ENCODE data around the gene CNNM3.
"Not testable (repeated sequence)": the region's sequence is repeated elsewhere in the genome, so short reads cannot be mapped to it uniquely, and the experiment has no call there.

CNNM3 gene

DNA sequence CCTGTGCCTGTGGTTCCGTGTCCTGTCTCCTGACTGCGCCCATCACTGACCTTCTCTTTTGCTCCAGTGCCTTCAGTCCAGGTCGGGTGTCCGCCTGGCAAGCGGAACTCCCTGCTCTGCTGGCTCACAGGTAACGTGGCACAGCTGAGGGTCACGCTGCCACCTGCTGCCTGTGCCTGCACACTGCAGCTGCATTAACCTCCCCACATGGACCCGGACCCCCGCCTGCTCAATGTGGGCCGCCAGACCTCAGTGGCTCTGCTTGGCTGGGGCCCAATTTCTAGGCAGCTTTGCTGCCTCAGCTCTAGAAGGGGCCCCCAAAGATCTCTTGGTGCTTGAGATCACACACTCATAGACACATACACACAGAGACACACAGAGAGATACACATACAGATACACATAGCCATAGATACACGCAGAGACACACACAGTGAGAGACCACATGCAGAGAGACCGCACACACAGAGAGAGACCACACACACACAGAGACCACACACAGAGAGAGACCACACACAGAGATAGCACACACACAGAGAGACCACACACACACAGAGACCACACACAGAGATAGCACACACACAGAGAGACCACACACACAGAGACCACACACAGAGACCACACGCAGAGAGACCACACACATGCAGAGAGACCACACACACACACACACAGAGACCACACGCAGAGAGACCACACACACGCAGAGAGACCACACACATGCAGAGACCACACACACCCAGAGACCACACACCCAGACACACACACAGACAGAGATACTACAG is 14.9 kb upstream of the CNNM3 start:
- H3K4me3 ChIP-seq (ENCODE audit: low read length) = no peak overlapping the region
- H3K36me3 ChIP-seq (ENCODE audit: insufficient read depth, low read length) = no peaks in the 10 kb centered on the region
- no peaks in the 10 kb centered on the region for H3K27me3 ChIP-seq (ENCODE audit: control insufficient read depth, insufficient read depth, low read length)
- no peaks in the 10 kb centered on the region for H3K9me3 ChIP-seq (replicated peaks; ENCODE audit: low read length)
- H3K4me2 ChIP-seq (ENCODE audit: low read length) = no peak overlapping the region
- H3K4me1 ChIP-seq (ENCODE audit: control insufficient read depth, insufficient read depth, low read length) = peaks cover 8% of the 10 kb centered on the region
- H3K9ac ChIP-seq (ENCODE audit: low read depth, low read length) = no peak overlapping the region

DNA sequence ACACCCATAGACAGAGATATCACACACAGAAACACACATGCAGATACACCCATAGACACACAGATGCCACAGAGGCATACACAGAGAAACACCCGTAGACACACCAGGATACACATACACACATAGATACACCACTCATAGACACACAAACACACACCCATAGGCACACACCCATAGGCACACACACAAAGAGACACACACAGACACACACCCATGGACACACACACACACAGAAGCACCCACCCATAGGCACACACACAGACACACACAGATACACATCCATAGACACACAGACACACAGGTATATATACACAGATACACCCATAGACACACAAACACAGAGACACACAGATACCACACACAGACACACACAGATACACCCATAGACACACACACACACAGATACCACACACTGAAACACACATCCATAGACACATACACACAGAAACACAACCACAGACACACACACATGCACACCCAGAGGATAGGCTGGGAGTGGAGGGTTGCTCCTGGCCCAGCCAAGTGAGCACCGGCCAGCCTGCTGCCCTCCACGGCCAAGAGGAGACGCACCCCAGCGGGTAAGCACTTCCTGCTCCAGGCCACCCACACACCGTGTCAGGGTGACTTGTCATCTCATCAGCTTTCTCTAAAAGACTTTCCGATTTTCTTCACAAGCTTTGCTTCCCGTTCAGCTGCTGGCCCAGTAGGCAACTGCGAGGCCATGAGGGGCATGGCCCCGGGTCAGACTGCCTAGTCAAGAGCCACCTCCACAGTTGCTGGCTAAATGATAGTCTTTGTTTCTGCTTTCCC is 14.1 kb upstream of the CNNM3 start:
- H3K9ac ChIP-seq (ENCODE audit: low read depth, low read length) = no peak overlapping the region
- H3K4me2 ChIP-seq (ENCODE audit: low read length) = no peak overlapping the region
- H3K4me3 ChIP-seq (ENCODE audit: low read length) = no peak overlapping the region
- H3K36me3 ChIP-seq (ENCODE audit: insufficient read depth, low read length) = no peaks in the 10 kb centered on the region
- H3K27me3 ChIP-seq (ENCODE audit: control insufficient read depth, insufficient read depth, low read length) = no peaks in the 10 kb centered on the region
- H3K4me1 ChIP-seq (ENCODE audit: control insufficient read depth, insufficient read depth, low read length) = peaks cover 8% of the 10 kb centered on the region
- no peaks in the 10 kb centered on the region for H3K9me3 ChIP-seq (replicated peaks; ENCODE audit: low read length)

DNA sequence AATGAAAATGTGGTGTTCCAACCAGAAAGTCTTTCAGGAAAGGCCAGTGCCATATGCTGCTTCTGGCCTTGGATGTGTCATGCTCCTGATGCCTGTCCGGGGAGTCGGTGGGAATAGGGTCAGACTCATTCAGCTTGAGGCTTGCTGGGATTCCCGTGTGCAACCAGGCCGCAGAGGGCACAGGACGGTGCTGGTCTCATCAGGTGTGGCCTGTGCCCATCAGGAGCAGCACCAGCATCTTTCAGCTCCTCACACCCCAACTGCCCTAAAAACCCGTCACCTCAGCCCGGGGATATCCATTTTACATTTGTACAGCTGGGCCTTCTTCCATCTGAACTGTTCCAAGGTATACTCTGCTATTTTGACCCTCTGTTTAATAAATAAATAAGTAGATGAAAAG is 13.3 kb upstream of the CNNM3 start:
- Histone ChIP-seq H3K4me3 (ENCODE audit: low read length) (no peak overlapping the region), H3K9me3 (replicated peaks; ENCODE audit: low read length) (no peaks in the 10 kb centered on the region), H3K36me3 (ENCODE audit: insufficient read depth, low read length) (no peaks in the 10 kb centered on the region), H3K27me3 (ENCODE audit: control insufficient read depth, insufficient read depth, low read length) (no peaks in the 10 kb centered on the region), H3K4me2 (ENCODE audit: low read length) (no peak overlapping the region), H3K9ac (ENCODE audit: low read depth, low read length) (no peak overlapping the region), H3K4me1 (ENCODE audit: control insufficient read depth, insufficient read depth, low read length) (peaks cover 8% of the 10 kb centered on the region)

GRCh38 chr2:96804986-96805385 is 11.1 kb upstream of the CNNM3 start:
- no peaks in the 10 kb centered on the region for H3K9me3 ChIP-seq (replicated peaks; ENCODE audit: low read length)
- H3K4me1 ChIP-seq (ENCODE audit: control insufficient read depth, insufficient read depth, low read length) = peaks cover 8% of the 10 kb centered on the region
- H3K27me3 ChIP-seq (ENCODE audit: control insufficient read depth, insufficient read depth, low read length) = no peaks in the 10 kb centered on the region
- H3K36me3 ChIP-seq (ENCODE audit: insufficient read depth, low read length) = no peaks in the 10 kb centered on the region
- no peak overlapping the region for H3K4me2 ChIP-seq (ENCODE audit: low read length)
- H3K9ac ChIP-seq (ENCODE audit: low read depth, low read length) = no peak overlapping the region
- H3K4me3 ChIP-seq (ENCODE audit: low read length) = no peak overlapping the region

DNA sequence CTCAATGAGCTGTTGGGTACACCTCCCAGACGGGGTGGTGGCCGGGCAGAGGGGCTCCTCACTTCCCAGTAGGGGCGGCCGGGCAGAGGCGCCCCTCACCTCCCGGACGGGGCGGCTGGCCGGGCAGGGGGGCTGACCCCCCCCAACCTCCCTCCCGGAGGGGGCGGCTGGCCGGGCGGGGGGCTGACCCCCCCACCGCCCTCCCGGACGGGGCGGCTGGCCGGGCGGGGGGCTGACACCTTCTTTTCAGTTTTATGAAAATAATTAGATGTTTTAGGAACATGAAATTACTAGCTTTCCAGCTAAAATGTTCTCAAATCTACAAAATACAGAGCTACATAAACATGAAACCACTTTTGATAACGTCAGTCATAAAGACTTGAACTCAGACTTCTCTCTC is 10.1 kb upstream of the CNNM3 start:
- not testable (repeated sequence) for H3K36me3 ChIP-seq (ENCODE audit: insufficient read depth, low read length); H3K4me1 ChIP-seq (ENCODE audit: control insufficient read depth, insufficient read depth, low read length); H3K9ac ChIP-seq (ENCODE audit: low read depth, low read length); H3K27me3 ChIP-seq (ENCODE audit: control insufficient read depth, insufficient read depth, low read length); H3K4me2 ChIP-seq (ENCODE audit: low read length); H3K4me3 ChIP-seq (ENCODE audit: low read length); H3K9me3 ChIP-seq (replicated peaks; ENCODE audit: low read length)

DNA sequence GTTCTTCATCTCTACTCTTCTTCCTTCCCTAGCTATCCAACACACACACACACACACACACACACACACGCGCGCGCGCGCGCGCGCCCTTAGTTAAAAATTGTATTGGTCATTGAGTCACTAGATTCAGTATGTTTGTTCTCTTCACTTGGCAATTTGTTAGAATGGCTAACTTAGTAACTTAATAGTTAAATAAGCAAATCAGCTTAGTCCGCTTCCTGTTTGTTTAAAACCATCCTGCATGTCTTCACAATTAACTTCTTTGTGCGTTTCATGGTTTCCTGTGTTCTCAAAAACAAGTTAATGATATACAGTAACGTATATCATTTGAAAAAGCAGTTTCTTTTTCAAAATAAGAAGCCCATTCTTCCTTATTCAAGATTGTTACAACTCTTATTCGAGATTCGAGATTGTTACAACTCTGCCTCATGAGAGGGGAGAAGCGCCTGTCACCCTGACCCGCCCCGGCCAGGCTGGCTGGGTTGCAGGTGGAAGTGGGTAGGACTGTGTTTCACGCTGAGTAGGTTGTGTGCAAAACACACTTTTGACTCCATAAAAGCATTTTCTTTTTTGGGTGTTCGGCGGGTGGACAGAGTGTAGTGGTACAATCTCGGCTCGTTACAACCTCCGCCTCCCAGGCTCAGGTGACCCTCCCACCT is 9.5 kb upstream of the CNNM3 start:
- Histone ChIP-seq H3K9me3 (replicated peaks; ENCODE audit: low read length) (no peaks in the 10 kb centered on the region), H3K27me3 (ENCODE audit: control insufficient read depth, insufficient read depth, low read length) (no peaks in the 10 kb centered on the region), H3K9ac (ENCODE audit: low read depth, low read length) (no peak overlapping the region), H3K4me1 (ENCODE audit: control insufficient read depth, insufficient read depth, low read length) (peaks cover 8% of the 10 kb centered on the region), H3K36me3 (ENCODE audit: insufficient read depth, low read length) (no peaks in the 10 kb centered on the region), H3K4me3 (ENCODE audit: low read length) (no peak overlapping the region), H3K4me2 (ENCODE audit: low read length) (no peak overlapping the region)

GRCh38 chr2:96807127-96807471 is 9.0 kb upstream of the CNNM3 start:
- Histone ChIP-seq H3K9ac (ENCODE audit: low read depth, low read length) (no peak overlapping the region), H3K4me1 (ENCODE audit: control insufficient read depth, insufficient read depth, low read length) (peaks cover 7% of the 10 kb centered on the region), H3K9me3 (replicated peaks; ENCODE audit: low read length) (no peaks in the 10 kb centered on the region), H3K4me2 (ENCODE audit: low read length) (no peak overlapping the region), H3K36me3 (ENCODE audit: insufficient read depth, low read length) (no peaks in the 10 kb centered on the region), H3K4me3 (ENCODE audit: low read length) (no peak overlapping the region), H3K27me3 (ENCODE audit: control insufficient read depth, insufficient read depth, low read length) (no peaks in the 10 kb centered on the region)

DNA sequence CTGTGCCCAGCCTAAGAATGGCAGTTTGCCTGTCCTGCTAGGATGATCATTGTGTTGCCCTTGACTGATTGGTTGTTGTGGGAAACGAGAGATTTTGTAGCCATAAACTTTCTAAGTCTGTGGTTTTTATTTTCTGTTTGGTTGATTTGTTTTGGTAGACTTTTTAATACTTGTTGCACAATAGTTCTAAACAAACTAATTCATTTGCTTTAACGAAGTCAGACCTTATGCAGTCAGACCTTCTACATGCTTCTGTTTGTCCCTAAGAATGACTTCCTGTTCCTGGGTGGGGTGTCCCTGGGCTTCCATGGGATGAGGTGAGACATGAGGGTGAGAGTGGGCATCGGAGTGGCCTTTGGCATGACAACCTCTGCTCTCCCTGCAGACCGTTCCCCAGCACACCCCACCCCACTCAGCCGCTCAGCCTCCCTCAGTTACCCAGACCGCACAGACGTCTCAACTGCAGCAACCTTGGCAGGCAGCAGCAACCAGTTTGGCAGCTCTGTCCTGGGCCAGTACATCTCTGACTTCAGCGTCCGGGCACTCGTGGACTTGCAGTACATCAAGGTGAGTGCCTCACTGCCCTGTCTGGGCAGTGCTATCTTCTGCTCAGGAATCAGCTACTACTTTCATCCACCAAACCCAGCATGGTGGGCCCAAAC is 7.8 kb upstream of the CNNM3 start:
- no peak overlapping the region for H3K4me2 ChIP-seq (ENCODE audit: low read length)
- H3K36me3 ChIP-seq (ENCODE audit: insufficient read depth, low read length) = no peaks in the 10 kb centered on the region

DNA sequence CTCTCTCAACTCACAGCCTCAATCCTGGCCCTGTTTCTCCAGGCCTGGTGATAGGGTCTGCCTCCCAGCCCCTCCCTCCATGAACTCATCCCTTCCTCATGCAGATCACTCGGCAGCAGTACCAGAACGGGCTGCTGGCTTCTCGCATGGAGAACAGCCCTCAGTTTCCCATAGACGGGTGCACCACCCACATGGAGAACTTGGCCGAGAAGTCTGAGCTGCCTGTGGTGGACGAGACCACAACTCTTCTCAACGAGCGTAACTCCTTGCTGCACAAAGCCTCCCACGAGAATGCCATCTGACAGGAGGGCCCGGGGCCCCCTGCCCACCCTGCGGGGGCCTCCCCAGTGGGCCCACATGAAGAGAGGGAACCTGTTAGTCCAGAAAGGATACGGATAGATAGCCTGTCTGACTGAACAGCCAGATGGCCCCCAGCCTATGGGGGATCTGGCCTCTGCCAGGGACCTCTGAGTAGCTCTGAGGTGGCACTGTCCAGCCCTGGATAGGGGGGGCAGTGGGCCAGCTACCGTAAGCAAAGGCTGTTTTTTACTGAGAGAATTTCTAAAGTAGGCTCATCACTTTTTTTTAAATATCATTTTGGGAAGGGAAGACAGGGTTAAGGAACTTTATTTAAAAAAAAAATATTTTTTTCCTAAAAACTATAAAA is 6.7 kb upstream of the CNNM3 start:
- H3K4me3 ChIP-seq (ENCODE audit: low read length) = no peak overlapping the region
- no peaks in the 10 kb centered on the region for H3K9me3 ChIP-seq (replicated peaks; ENCODE audit: low read length)
- H3K36me3 ChIP-seq (ENCODE audit: insufficient read depth, low read length) = no peaks in the 10 kb centered on the region
- no peak overlapping the region for H3K4me2 ChIP-seq (ENCODE audit: low read length)
- no peaks in the 10 kb centered on the region for H3K27me3 ChIP-seq (ENCODE audit: control insufficient read depth, insufficient read depth, low read length)
- no peak overlapping the region for H3K9ac ChIP-seq (ENCODE audit: low read depth, low read length)
- H3K4me1 ChIP-seq (ENCODE audit: control insufficient read depth, insufficient read depth, low read length) = peaks cover 5% of the 10 kb centered on the region

More for the DNA sequence above, 7.8 kb upstream of the CNNM3 start:
- no peak overlapping the region for H3K4me3 ChIP-seq (ENCODE audit: low read length)
- H3K4me1 ChIP-seq (ENCODE audit: control insufficient read depth, insufficient read depth, low read length) = peaks cover 5% of the 10 kb centered on the region
- H3K9me3 ChIP-seq (replicated peaks; ENCODE audit: low read length) = no peaks in the 10 kb centered on the region
- no peaks in the 10 kb centered on the region for H3K27me3 ChIP-seq (ENCODE audit: control insufficient read depth, insufficient read depth, low read length)
- no peak overlapping the region for H3K9ac ChIP-seq (ENCODE audit: low read depth, low read length)

DNA sequence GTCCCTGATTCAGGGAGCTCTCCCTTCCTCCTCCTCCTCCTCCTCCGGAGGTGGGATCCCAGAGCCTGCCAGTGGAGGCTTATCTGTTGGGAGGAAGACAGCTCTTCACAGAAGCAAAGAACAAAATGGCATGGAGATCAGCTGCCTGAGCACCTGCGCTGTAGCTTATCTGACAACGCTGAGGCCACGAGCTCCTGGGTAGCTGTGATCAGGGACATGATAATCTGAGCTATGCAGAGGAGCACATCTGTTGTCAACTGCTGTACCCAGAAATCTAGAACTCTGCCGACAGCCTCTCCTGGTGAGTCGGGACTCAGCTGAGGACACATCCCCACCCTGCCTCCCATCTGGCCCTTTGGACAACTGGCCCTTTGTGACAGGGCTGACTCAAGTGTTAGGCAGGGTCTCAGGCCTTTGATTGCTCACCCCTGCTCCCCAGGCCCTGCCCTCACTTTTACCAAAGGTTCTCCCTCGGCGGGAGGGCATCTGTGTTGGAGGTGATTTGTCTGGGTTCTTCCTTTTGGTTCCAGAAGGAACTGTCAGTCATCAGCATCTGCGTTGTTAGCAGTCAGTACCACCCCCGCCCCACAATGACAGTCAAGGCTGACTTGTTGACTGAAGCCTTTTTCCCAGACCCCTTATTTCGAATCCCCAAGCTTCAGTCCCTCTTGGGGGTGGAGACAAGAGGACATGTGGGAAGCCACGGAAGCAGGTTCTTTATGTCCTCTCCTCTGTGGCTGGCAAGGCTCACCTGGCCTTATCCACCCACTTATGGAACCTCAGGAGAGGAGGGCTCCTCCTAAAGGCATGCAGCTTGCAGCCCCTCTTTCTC is 5.9 kb upstream of the CNNM3 start:
- H3K4me1 ChIP-seq (ENCODE audit: control insufficient read depth, insufficient read depth, low read length) = peaks cover 6% of the 10 kb centered on the region
- no peaks in the 10 kb centered on the region for H3K27me3 ChIP-seq (ENCODE audit: control insufficient read depth, insufficient read depth, low read length)
- H3K4me2 ChIP-seq (ENCODE audit: low read length) = no peak overlapping the region
- H3K9ac ChIP-seq (ENCODE audit: low read depth, low read length) = no peak overlapping the region
- H3K36me3 ChIP-seq (ENCODE audit: insufficient read depth, low read length) = no peaks in the 10 kb centered on the region
- H3K4me3 ChIP-seq (ENCODE audit: low read length) = no peak overlapping the region
- H3K9me3 ChIP-seq (replicated peaks; ENCODE audit: low read length) = no peaks in the 10 kb centered on the region

Measured in skeletal muscle satellite cell (primary cell).